Sigmoid colon (tissue), 7 donors: Measurements from ENCODE around the gene FRG2C. TPM values are rescaled to one million over a fixed set of nuclear protein-coding genes. Genes with fewer than 3 reads are reported as not detected.

Experiments used
- DNase-seq: peaks from one replicate; pipeline ENCODE4 v3.0.0-alpha.2; 2019
- H3K27ac ChIP-seq, 4 donors: fragments of 200-600 bp; sonication (generic); one replicate each; pipeline ENCODE4 v1.5.1; 2016 to 2019; ENCODE audit warnings: mild to moderate bottlenecking in 1 of 4
- H3K27me3 ChIP-seq, 3 donors: fragments of 200-600 bp; sonication (generic); one replicate each; pipeline ENCODE4 v1.5.1; 2019; ENCODE audit warnings: mild to moderate bottlenecking in 1 of 3
- H3K36me3 ChIP-seq, 4 donors: fragments of 200-600 bp; sonication (generic); one replicate each; pipeline ENCODE4 v1.5.1; 2016 to 2019
- H3K4me1 ChIP-seq, 4 donors: fragments of 200-600 bp; sonication (generic); one replicate each; pipeline ENCODE4 v1.5.1; 2017 to 2019
- H3K4me3 ChIP-seq, 4 donors: fragments of 200-600 bp; sonication (generic); one replicate each; pipeline ENCODE4 v1.5.1; 2017 to 2019; ENCODE audit warnings: mild to moderate bottlenecking in 2 of 4, moderate library complexity in 1 of 4
- H3K9me3 ChIP-seq, 4 donors: fragments of 200-600 bp in 3 of 4; sonication (generic) in 3 of 4; one replicate each; pipeline versions ENCODE4 v1.5.1 to v1.6.1; 2013 to 2019
- CTCF ChIP-seq, 4 experiments: fragments of 450-650 bp in 3 of 4; fragments of 200-600 bp in 1 of 4; IDR thresholded peaks; one replicate each; pipeline ENCODE4 v1.5.1; 2016 to 2019; ENCODE audit warnings: antibody characterized with exemption in 4 of 4, mild to moderate bottlenecking in 3 of 4, moderate library complexity in 2 of 4
- EP300 ChIP-seq, 4 donors: sonication (generic); formaldehyde crosslinking; IDR thresholded peaks; one replicate each; pipeline ENCODE4 v1.6.1; 2017; ENCODE audit warnings: antibody characterized with exemption in 4 of 4
- POLR2A ChIP-seq, 2 donors: fragments of 450-650 bp; IDR thresholded peaks; one replicate each; pipeline ENCODE4 v1.6.1; 2016; ENCODE audit warnings: antibody characterized with exemption in 2 of 2, mild to moderate bottlenecking in 2 of 2, moderate library complexity in 2 of 2
- POLR2AphosphoS5 ChIP-seq, 4 donors: sonication (generic); formaldehyde crosslinking; IDR thresholded peaks; one replicate each; pipeline ENCODE4 v1.6.1; 2017; ENCODE audit warnings: antibody characterized with exemption in 4 of 4
- WGBS, 2 donors: extraction: QIAGEN DNeasy Blood & Tissue Kit; methylation state at CpG; one replicate each; pipeline ENCODE4 v1.1.7; 2013; 5-methylcytosine and 5-hydroxymethylcytosine counted together
- intact Hi-C: fragments of 100-400 bp; cut with DNase I; formaldehyde crosslinking; loops from one replicate; pipeline ENCODE4 v1.15.1; 2023
- polyA plus RNA-seq, 3 donors: library from polyadenylated mRNA; stranded (reverse); fragments of 200-250 nt; gene quantifications; one replicate each; pipeline ENCODE4 v1.2.3, GENCODE V29; 2013
- small RNA-seq, 3 donors: library from RNA; depleted of rRNA; stranded (forward); fragments of <200 nt; gene quantifications; one replicate each; pipeline ENCODE3, GENCODE V24; 2016
- total RNA-seq, 4 donors: library from RNA; depleted of rRNA; stranded (reverse); fragments of >200 nt; gene quantifications; one replicate each; pipeline ENCODE4 v1.1.0, GENCODE V29; 2016
- donor health status: healthy with polysubstance abuse.
- donor health status: Bipolar disorder and iron deficiency.
- donor health status: healthy.

Gene FRG2C
- total and polyA plus RNA-seq, 7 donors, result not detected

GRCh38 chr3:75687323-75687722 is 23.2 kb downstream of the FRG2C start:
- no peaks in the 10 kb centered on the region for H3K4me1 ChIP-seq
- intact Hi-C loops, result no loop called here
- no peak overlapping the region for H3K4me3 ChIP-seq
- H3K27me3 ChIP-seq, result no peaks in the 10 kb centered on the region
- no peaks in the 10 kb centered on the region for H3K36me3 ChIP-seq
- DNase-seq, result no peak
- H3K9me3 ChIP-seq, result peaks cover 0 to 9% (median 2%) of the 10 kb centered on the region in 4 donors
- H3K27ac ChIP-seq, result no peak overlapping the region
- 90 to 91% methylated on average over 9 of the region's 9 CpGs for WGBS, 2 donors
- no peak for TF ChIP-seq POLR2AphosphoS5 (IDR thresholded peaks at IDR 0.05)
- TF ChIP-seq EP300 (IDR thresholded peaks at IDR 0.05), result no peak
- TF ChIP-seq POLR2A (IDR thresholded peaks at IDR 0.05), result no peak
- TF ChIP-seq CTCF (IDR thresholded peaks at IDR 0.05), result no peak

GRCh38 chr3:75692061-75692460 is 27.9 kb downstream of the FRG2C start:
- no peaks in the 10 kb centered on the region for H3K4me1 ChIP-seq
- TF ChIP-seq EP300 (IDR thresholded peaks at IDR 0.05) (no peak), POLR2A (IDR thresholded peaks at IDR 0.05) (no peak), CTCF (IDR thresholded peaks at IDR 0.05) (no peak), POLR2AphosphoS5 (IDR thresholded peaks at IDR 0.05) (no peak)
- DNase-seq, result no peak
- no peaks in the 10 kb centered on the region for H3K9me3 ChIP-seq
- no peaks in the 10 kb centered on the region for H3K27me3 ChIP-seq
- intact Hi-C loops, result no loop called here
- 22 to 46% methylated on average over 2 of the region's 2 CpGs for WGBS, 2 donors
- H3K36me3 ChIP-seq, result no peaks in the 10 kb centered on the region
- no peak overlapping the region for H3K27ac ChIP-seq
- no peak overlapping the region for H3K4me3 ChIP-seq

Small RNAs within 50 kb of the gene (small RNA-seq; reads per million reads assigned to genes)
- 0 reads per million in 3 donors for gene AC108724.2

Other genes with a start within 250 kb of the FRG2C start
- 10 to 100 TPM in 3 of 4 donors, 1 to 10 TPM in 1; 8.3 to 16.1 (median 13.7) TPM for gene ZNF717, start 121.2 kb downstream of the FRG2C start, total RNA-seq
- gene ZNF717, start 121.2 kb downstream of the FRG2C start, polyA plus RNA-seq, result 1 to 10 TPM; 4.2 to 4.8 (median 4.6) TPM